D721Med (cell line): ENCODE data around the gene ZSWIM2.
"Not testable (repeated sequence)": the region's sequence is repeated elsewhere in the genome, so short reads cannot be mapped to it uniquely, and the experiment has no call there.

Source experiments
- DNase-seq: peaks from one replicate; pipeline ENCODE4 v3.0.0; 2011; ENCODE audit warnings: low spot score; ENCODE audit not compliant: insufficient read length
- FAIRE-seq: peaks from 2 replicates; lab custom pipeline; 2011; peaks lifted over from hg19 to GRCh38; lab: Jason Lieb, UNC
- CTCF ChIP-seq: IDR thresholded peaks from 2 replicates; pipeline ENCODE4 v1.5.1; 2012; ENCODE audit warnings: mild to moderate bottlenecking, control low read depth; ENCODE audit not compliant: insufficient read depth; ENCODE audit errors: missing control alignments

ZSWIM2 gene, protein sequence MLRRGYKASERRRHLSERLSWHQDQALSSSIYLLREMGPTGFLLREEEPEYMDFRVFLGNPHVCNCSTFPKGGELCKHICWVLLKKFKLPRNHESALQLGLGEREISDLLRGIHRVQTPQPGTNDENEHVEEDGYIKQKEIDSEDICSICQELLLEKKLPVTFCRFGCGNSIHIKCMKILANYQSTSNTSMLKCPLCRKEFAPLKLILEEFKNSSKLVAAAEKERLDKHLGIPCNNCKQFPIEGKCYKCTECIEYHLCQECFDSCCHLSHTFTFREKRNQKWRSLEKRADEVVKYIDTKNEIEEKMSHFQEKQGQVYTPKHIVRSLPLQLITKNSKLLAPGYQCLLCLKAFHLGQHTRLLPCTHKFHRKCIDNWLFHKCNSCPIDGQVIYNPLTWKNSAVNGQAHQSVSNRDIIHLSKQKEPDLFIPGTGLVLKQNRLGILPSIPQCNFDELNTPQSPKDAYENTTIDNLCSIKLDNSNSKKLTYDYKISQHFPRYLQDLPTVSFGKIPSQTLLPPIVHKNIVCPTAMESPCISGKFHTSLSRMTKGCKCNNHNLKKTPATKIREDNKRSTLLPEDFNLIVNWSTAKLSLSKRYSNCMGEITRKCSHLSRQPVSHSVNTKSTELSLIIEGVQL

GRCh38 chr2:186848873-186849578 lies at the start of gene ZSWIM2:
Gene ZSWIM2 (minus strand): TSS chr2:186849170. CDS start chr2:186849130, 40 bp downstream.
- DNase-seq, result no peak
- FAIRE-seq, result no peak
- no peak for TF ChIP-seq CTCF

- DNase-seq, FAIRE-seq: not testable (repeated sequence)
Observed at GRCh38 chr2:186896220-186896619, 47.2 kb upstream of the ZSWIM2 start.

DNA sequence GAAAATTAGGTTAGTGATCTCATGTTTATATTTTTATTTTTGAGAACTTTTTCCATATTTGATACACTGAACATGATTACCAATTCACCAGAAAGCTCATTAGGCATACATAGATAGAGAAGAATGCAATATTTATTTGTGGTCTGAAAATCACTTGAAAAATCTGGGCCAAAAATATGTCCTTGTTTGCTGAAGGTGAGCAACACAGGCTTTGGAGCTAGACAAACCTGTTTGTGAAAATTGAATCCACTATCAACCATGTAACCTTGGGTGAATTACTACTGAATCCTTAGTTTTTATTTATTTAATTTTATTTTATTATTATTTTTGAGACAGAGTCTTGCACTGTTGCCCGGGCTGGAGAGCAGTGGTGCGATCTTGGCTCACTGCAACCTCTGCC lies 46.5 kb upstream of the ZSWIM2 start:
- TF ChIP-seq CTCF, result no peak
- FAIRE-seq (no peak), DNase-seq (no peak)

GRCh38 chr2:186894478-186894877 lies 45.5 kb upstream of the ZSWIM2 start:
- DNase-seq, result no peak
- TF ChIP-seq CTCF, result no peak
- no peak for FAIRE-seq

DNA sequence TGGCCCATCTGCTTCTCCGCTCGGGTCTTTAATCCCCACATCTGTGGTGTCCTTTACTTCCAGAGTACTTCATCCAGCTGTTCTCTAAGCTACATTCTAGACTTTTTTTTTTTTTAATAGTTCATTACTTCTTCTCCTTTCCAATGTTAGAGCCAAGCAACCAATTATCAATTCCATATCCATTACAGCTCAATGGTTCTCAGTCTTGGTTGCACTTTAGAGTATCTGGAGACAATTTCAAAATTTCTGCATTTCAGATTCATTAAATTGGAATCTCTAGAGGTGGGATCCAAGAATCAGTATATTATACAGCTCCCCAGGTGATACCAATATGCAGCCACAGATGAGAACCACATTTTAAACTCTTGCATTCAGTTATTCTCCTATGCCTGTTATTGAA lies 43.9 kb upstream of the ZSWIM2 start:
- TF ChIP-seq CTCF, result no peak
- no peak for FAIRE-seq
- DNase-seq, result no peak

DNA sequence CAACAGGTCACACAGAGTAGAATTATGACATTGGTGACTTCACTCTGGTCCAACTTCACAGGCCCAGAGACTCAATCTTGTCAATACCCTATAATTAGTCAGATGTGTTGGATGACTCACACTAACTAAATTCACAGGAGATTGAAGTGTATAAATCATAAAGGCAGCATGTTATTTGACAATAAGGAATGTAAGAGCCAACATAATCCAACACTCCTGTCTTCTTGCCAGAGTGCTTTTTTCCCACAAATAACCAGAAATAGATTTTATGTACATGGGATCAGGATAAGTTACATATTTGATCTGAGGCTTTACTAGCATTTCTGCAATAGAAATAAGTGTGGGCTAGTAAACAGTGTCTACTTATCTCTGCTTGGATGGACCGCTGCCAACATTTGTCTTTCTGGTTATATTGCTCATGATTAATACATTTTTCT lies 42.2 kb upstream of the ZSWIM2 start:
- DNase-seq (no peak), FAIRE-seq (no peak)
- TF ChIP-seq CTCF, result no peak

GRCh38 chr2:186889101-186889879 lies 40.3 kb upstream of the ZSWIM2 start:
- DNase-seq (no peak), FAIRE-seq (no peak)
- TF ChIP-seq CTCF, result no peak
